MCF 10A (cell line): ENCODE measurements around the gene ARIH1. TPM values are rescaled to one million over a fixed set of nuclear protein-coding genes. Genes with fewer than 3 reads are reported as not detected.
A peak's percentile ranks its signal among the peaks of the same experiment; 100 is the strongest.

Experiments
- BruUV-seq: library from RNA; stranded (reverse); fragments of 400-500 nt; replicated peaks from 2 replicates; lab custom pipeline; 2021; lab: Mats Ljungman, UMichigan
- CTCF ChIA-PET: fragments of 300-600 bp; sonication (Branson Sonifier 250); formaldehyde crosslinking; extraction: SDS; loops from one replicate; lab custom pipeline; 2021; ENCODE audit warnings: antibody characterized with exemption, inconsistent platforms; lab: Yijun Ruan, JAX
- POLR2A ChIA-PET: fragments of 300-600, 350-650 bp; sonication (Branson Sonifier 250); formaldehyde crosslinking; extraction: SDS; loops from one replicate; lab custom pipeline; 2020; ENCODE audit warnings: antibody characterized with exemption, inconsistent platforms; lab: Yijun Ruan, JAX
- DNase-seq: peaks from one replicate; pipeline ENCODE4 v3.0.0-alpha.2; 2018; ENCODE audit not compliant: unreplicated experiment
- H3K27ac Mint-ChIP-seq: one replicate; pipeline ENCODE4 v1.8.0; 2022; ENCODE audit warnings: mild to moderate bottlenecking, low read depth, mixed read lengths; ENCODE audit not compliant: unreplicated experiment
- H3K27me3 Mint-ChIP-seq: one replicate; pipeline ENCODE4 v1.8.0; 2022; ENCODE audit warnings: mixed read lengths; ENCODE audit not compliant: insufficient read depth, unreplicated experiment
- H3K36me3 Mint-ChIP-seq: one replicate; pipeline ENCODE4 v1.8.0; 2022; ENCODE audit warnings: mild to moderate bottlenecking, moderate library complexity, mixed read lengths; ENCODE audit not compliant: insufficient read depth, unreplicated experiment
- H3K4me1 Mint-ChIP-seq: one replicate; pipeline ENCODE4 v1.8.0; 2022; ENCODE audit warnings: mixed read lengths; ENCODE audit not compliant: insufficient read depth, unreplicated experiment
- H3K4me3 Mint-ChIP-seq: one replicate; pipeline ENCODE4 v1.8.0; 2022; ENCODE audit warnings: mild to moderate bottlenecking, moderate library complexity, mixed read lengths; ENCODE audit not compliant: unreplicated experiment
- H3K9me3 Mint-ChIP-seq: one replicate; pipeline ENCODE4 v1.8.0; 2022; ENCODE audit warnings: mixed read lengths; ENCODE audit not compliant: unreplicated experiment
- CTCF ChIP-seq: fragments of 200-600 bp; IDR thresholded peaks from one replicate; pipeline ENCODE4 v1.8.0; 2022; ENCODE audit warnings: antibody characterized with exemption, mild to moderate bottlenecking; ENCODE audit not compliant: unreplicated experiment
- intact Hi-C: fragments of 100-400 bp; cut with micrococcal nuclease; formaldehyde crosslinking; loops from 2 replicates; pipeline ENCODE4 v1.14.1; 2022
- total RNA-seq: library from RNA; stranded (reverse); gene quantifications from 2 replicates; pipeline ENCODE4 v1.2.3, GENCODE V29; 2022

Gene ARIH1
- total RNA-seq, 1 experiment from 2014 or later = 235 TPM

GRCh38 chr15:72538931-72539330 is 64.8 kb downstream of the ARIH1 start:
- no peak for DNase-seq
- intact Hi-C loops = no loop called here
- peaks cover 10% of the 10 kb centered on the region for H3K4me1 Mint-ChIP-seq
- H3K27me3 Mint-ChIP-seq = no peaks in the 10 kb centered on the region
- H3K9me3 Mint-ChIP-seq = no peaks in the 10 kb centered on the region
- no peak for TF ChIP-seq CTCF
- no peak overlapping the region for H3K4me3 Mint-ChIP-seq
- H3K36me3 Mint-ChIP-seq = peaks cover 31% of the 10 kb centered on the region
- CTCF ChIA-PET = no interaction called here
- POLR2A ChIA-PET = interaction anchor here (1.1 kb wide), 1 partner anchor 63 kb away, joined by 3 read pairs; no protein-coding TSS in a partner anchor
- BruUV-seq = no TSS peak
- H3K27ac Mint-ChIP-seq = peak overlapping the region; percentile 70

- Mint-ChIP-seq H3K4me1 (peaks cover 10% of the 10 kb centered on the region), H3K27me3 (no peaks in the 10 kb centered on the region), H3K9me3 (no peaks in the 10 kb centered on the region), H3K27ac (no peak overlapping the region), H3K4me3 (no peak overlapping the region), H3K36me3 (peaks cover 42% of the 10 kb centered on the region)
- CTCF ChIA-PET = no interaction called here
- BruUV-seq = no TSS peak
- intact Hi-C loops = no loop called here
- TF ChIP-seq CTCF = no peak
- DNase-seq = no peak
- POLR2A ChIA-PET = no interaction called here
These were observed 66.6 kb downstream of the ARIH1 start for GRCh38 chr15:72540606-72541237.

- ChIA-PET CTCF (no interaction called here), POLR2A (no interaction called here)
- Mint-ChIP-seq H3K9me3 (no peaks in the 10 kb centered on the region), H3K4me1 (peaks cover 10% of the 10 kb centered on the region), H3K27ac (no peak overlapping the region), H3K4me3 (no peak overlapping the region), H3K27me3 (no peaks in the 10 kb centered on the region), H3K36me3 (peaks cover 50% of the 10 kb centered on the region)
- no peak for TF ChIP-seq CTCF
- BruUV-seq = no TSS peak
- DNase-seq = no peak
- intact Hi-C loops = no loop called here
These were observed 67.5 kb downstream of the ARIH1 start for GRCh38 chr15:72541674-72542073.

GRCh38 chr15:72545156-72545555 is 71.0 kb downstream of the ARIH1 start:
- ChIA-PET CTCF (no interaction called here), POLR2A (no interaction called here)
- Mint-ChIP-seq H3K4me1 (peaks cover 9% of the 10 kb centered on the region), H3K9me3 (no peaks in the 10 kb centered on the region), H3K27ac (no peak overlapping the region), H3K4me3 (no peak overlapping the region), H3K36me3 (peaks cover 54% of the 10 kb centered on the region), H3K27me3 (no peaks in the 10 kb centered on the region)
- DNase-seq = no peak
- TF ChIP-seq CTCF = no peak
- TSS peak; percentile 12 for BruUV-seq
- intact Hi-C loops = no loop called here
